IPS DF 6.9 (cell line): ENCODE data around the gene GAL3ST3.
A peak's percentile ranks its signal among the peaks of the same experiment; 100 is the strongest.

ENCODE experiments used
- DNase-seq: peaks from one replicate; pipeline ENCODE4 v3.0.0-alpha.2; 2013; ENCODE audit warnings: low read depth, low spot score
- H3K27ac ChIP-seq: one replicate; pipeline ENCODE4 v1.5.1; 2013; ENCODE audit warnings: low read length, control low read depth
- H3K27me3 ChIP-seq: 2 replicates; pipeline ENCODE4 v1.6.1; 2013; ENCODE audit warnings: mild to moderate bottlenecking, low read length; ENCODE audit not compliant: control insufficient read depth, insufficient read depth
- H3K36me3 ChIP-seq: 2 replicates; pipeline ENCODE4 v1.6.1; 2013; ENCODE audit warnings: low read length; ENCODE audit not compliant: control insufficient read depth, insufficient read depth
- H3K4me1 ChIP-seq: 2 replicates; pipeline ENCODE4 v1.6.1; 2013; ENCODE audit warnings: low read length; ENCODE audit not compliant: control insufficient read depth, insufficient read depth
- H3K4me3 ChIP-seq: 2 replicates; pipeline ENCODE4 v1.5.1; 2013; ENCODE audit warnings: mild to moderate bottlenecking, low read length
- H3K9me3 ChIP-seq: 2 replicates; pipeline ENCODE4 v1.6.1; 2013; ENCODE audit warnings: low read length, inconsistent platforms; ENCODE audit not compliant: control insufficient read depth, insufficient read depth
- WGBS: extraction: QIAGEN DNeasy Blood & Tissue Kit; methylation state at CpG from one replicate; pipeline ENCODE4 v1.1.7; 2013; ENCODE audit warnings: mixed read lengths, missing lambda C conversion rate; ENCODE audit not compliant: insufficient read length, insufficient coverage; 5-methylcytosine and 5-hydroxymethylcytosine counted together

The GAL3ST3 gene

DNA sequence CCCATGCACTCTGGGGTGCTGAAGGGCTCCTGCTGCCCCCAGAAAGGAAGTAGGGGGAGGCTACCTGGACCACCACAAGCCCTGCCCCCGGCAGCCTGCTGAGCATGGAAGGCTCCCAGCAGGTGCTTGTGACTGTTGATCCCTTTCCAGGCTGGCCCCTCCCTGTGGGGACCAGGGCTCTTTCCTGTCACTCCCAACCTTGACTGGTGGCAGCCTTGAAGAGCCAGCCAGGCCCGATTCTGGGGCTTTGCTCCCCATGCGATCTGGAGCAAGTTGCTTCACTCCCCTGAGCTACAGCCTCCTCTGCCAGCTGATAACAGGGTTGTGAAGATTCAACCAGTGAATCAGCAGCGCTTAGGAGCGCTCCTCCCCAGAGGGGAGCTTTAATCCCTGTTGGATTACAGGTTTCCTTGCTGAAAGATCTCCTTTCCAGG, 41.7 kb downstream of the GAL3ST3 start:
- H3K4me3 ChIP-seq: no peak overlapping the region
- peaks cover 6% of the 10 kb centered on the region; the same call in 1 of the 2 replicates for H3K36me3 ChIP-seq
- no peaks in the 10 kb centered on the region for H3K9me3 ChIP-seq
- peaks cover 5% of the 10 kb centered on the region for H3K27me3 ChIP-seq
- H3K27ac ChIP-seq: no peak overlapping the region
- H3K4me1 ChIP-seq: no peaks in the 10 kb centered on the region; the same call in 1 of the 2 replicates
- DNase-seq: no peak
- no CpG with 5 or more reads among the region's 5 CpGs for WGBS

- no peak for DNase-seq
- WGBS: no CpG with 5 or more reads among the region's 4 CpGs
- Histone ChIP-seq H3K27me3 (peaks cover 5% of the 10 kb centered on the region), H3K4me3 (no peak overlapping the region), H3K9me3 (no peaks in the 10 kb centered on the region), H3K36me3 (peaks cover 6% of the 10 kb centered on the region; the same call in 1 of the 2 replicates), H3K4me1 (no peaks in the 10 kb centered on the region; the same call in 1 of the 2 replicates), H3K27ac (no peak overlapping the region)
Observed at GRCh38 chr11:66006891-66007176, 42.1 kb downstream of the GAL3ST3 start.

DNA sequence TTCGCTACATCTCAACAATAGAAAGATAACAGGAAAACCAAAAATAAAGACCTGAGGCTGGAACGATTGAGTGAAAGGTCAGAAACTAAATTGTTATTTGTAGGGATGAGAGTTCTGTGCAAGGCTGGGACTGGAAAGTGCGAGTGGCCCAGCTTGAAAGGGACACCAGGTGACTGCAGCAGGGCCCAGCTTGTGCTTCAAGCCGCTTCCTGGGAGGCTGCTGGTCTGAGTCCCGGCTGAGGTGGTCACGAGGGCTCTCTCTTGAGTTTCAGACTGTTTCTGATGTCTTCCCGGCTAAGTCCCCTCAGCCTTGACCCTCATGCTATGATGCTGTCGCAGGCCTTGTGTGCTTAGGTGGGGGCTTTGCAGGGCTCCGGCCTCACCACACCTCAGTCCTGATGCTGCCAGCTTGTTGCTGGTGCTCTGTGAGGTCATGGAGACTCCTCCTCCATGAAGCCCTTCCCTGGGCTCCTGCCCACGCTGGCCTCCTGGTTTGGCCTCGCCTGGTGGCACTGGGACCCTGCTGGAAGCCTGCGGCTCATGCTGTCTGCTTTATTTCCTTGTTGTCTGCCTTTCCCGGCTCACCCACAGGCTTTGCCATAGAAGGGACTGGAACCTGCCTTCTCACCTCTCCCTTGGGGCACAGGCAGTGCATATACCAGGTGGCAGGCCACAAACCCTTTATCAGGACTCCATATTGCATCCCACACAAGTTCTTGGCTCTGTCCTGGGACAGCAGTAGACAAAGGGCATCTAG, 42.6 kb downstream of the GAL3ST3 start:
- no CpG with 5 or more reads among the region's 13 CpGs for WGBS
- Histone ChIP-seq H3K9me3 (no peaks in the 10 kb centered on the region), H3K27me3 (peaks cover 1% of the 10 kb centered on the region; the same call in 1 of the 2 replicates), H3K4me1 (no peaks in the 10 kb centered on the region), H3K36me3 (peaks cover 6% of the 10 kb centered on the region; the same call in 1 of the 2 replicates), H3K27ac (no peak overlapping the region), H3K4me3 (no peak overlapping the region)
- no peak for DNase-seq

GRCh38 chr11:66004186-66004585, 44.8 kb downstream of the GAL3ST3 start:
- no peaks in the 10 kb centered on the region for H3K4me1 ChIP-seq

DNA sequence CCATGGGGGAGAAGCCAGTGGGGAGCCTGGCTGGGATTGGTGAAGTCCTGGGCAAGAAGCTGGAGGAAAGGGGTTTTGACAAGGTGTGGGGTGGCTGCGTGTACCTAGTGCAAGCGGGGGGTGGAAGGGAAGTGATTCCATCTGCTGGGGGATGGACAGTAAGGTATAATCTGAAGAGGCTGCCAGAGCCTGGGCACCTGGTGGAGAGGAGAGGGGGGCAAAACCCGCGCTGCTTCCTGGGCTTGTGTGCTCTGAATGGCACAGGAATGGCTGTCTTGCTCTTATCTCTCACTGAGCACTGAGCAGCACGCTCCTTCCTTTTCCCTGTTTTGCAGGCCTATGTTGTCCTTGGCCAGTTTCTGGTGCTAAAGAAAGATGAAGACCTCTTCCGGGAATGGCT, 45.7 kb downstream of the GAL3ST3 start:
- no peaks in the 10 kb centered on the region for H3K27me3 ChIP-seq
- no peaks in the 10 kb centered on the region for H3K4me1 ChIP-seq
- WGBS: no CpG with 5 or more reads among the region's 6 CpGs
- H3K27ac ChIP-seq: no peak overlapping the region
- H3K4me3 ChIP-seq: peak overlapping the region; percentile 94; the same call in 1 of the 2 replicates
- H3K9me3 ChIP-seq: no peaks in the 10 kb centered on the region
- peaks cover 20% of the 10 kb centered on the region; the same call in 1 of the 2 replicates for H3K36me3 ChIP-seq
- no peak for DNase-seq

More at GRCh38 chr11:66004186-66004585, 44.8 kb downstream of the GAL3ST3 start:
- H3K9me3 ChIP-seq: no peaks in the 10 kb centered on the region
- H3K36me3 ChIP-seq: peaks cover 14% of the 10 kb centered on the region; the same call in 1 of the 2 replicates
- no peak overlapping the region for H3K27ac ChIP-seq
- H3K4me3 ChIP-seq: no peak overlapping the region
- WGBS: no CpG with 5 or more reads among the region's 4 CpGs
- DNase-seq: no peak
- H3K27me3 ChIP-seq: no peaks in the 10 kb centered on the region

- Histone ChIP-seq H3K27ac (no peak overlapping the region), H3K27me3 (no peaks in the 10 kb centered on the region), H3K4me3 (peak overlapping the region; percentile 94), H3K9me3 (no peaks in the 10 kb centered on the region), H3K4me1 (no peaks in the 10 kb centered on the region), H3K36me3 (peaks cover 24% of the 10 kb centered on the region; the same call in 1 of the 2 replicates)
- no CpG with 5 or more reads among the region's 40 CpGs for WGBS
- DNase-seq: no peak
Observed at GRCh38 chr11:66002648-66003225, 46.2 kb downstream of the GAL3ST3 start.

GRCh38 chr11:66001942-66002647, 46.9 kb downstream of the GAL3ST3 start, which contains the start of the genes BANF1 and EIF1AD:
Gene BANF1 (plus strand): TSS chr11:66002503. CDS start chr11:66003251, 748 bp downstream.
Gene EIF1AD (minus strand): TSS chr11:66002157. CDS start chr11:66000389, 1,768 bp downstream.
- H3K4me1 ChIP-seq: no peaks in the 10 kb centered on the region
- WGBS: no CpG with 5 or more reads among the region's 55 CpGs
- H3K9me3 ChIP-seq: no peaks in the 10 kb centered on the region
- peak within 1 kb of the TSS; percentile 94 for H3K4me3 ChIP-seq
- peak; percentile 93 for DNase-seq
- no peak within 1 kb of the TSS for H3K27ac ChIP-seq
- H3K36me3 ChIP-seq: peaks cover 30% of the 10 kb centered on the region; the same call in 1 of the 2 replicates
- H3K27me3 ChIP-seq: no peaks in the 10 kb centered on the region

DNA sequence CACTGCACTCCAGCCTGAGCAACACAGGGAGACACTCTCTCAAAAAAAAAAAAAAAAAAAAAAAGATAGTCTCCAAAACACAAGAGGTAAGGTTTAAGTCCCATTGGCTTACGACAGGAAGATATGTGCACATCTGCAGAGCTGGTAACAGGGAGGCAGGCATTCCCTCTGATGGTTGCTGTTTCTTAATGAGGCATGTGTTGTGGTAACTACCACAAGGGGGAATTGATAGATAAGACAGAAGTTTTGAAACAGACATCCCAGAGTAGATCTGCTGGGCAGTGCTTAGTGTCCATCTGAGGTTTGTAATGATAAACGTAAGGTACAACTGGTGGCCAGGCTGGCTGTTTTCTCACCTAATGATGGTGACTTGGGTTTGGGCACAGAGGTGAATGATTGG, 51.7 kb downstream of the GAL3ST3 start:
- Histone ChIP-seq H3K36me3 (peaks cover 24% of the 10 kb centered on the region; the same call in 1 of the 2 replicates), H3K9me3 (no peaks in the 10 kb centered on the region), H3K27ac (no peak overlapping the region), H3K4me3 (no peak overlapping the region), H3K4me1 (no peaks in the 10 kb centered on the region), H3K27me3 (no peaks in the 10 kb centered on the region)
- no CpG with 5 or more reads among the region's 2 CpGs for WGBS
- DNase-seq: no peak

DNA sequence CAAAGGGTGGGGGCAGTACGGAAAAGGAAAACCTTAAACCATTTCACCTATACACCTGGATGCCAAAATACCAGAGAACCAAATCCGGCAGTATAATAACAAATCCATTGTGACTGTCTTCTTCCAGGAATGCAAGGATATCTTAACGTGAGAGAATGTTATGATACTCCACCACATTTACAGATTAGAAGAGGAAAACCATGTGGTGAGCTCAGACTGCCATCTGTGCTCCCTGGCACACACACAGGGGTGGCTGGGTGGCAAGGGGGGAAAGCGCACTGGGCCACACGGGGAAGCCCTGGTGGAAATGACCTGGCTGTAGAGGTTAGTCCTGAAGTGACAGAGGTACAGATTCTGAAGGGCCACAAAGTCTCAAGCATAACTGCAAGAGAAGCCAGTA, 56.9 kb downstream of the GAL3ST3 start:
- Histone ChIP-seq H3K9me3 (no peaks in the 10 kb centered on the region), H3K27me3 (no peaks in the 10 kb centered on the region; the same call in 1 of the 2 replicates), H3K27ac (no peak overlapping the region), H3K4me1 (no peaks in the 10 kb centered on the region), H3K4me3 (no peak overlapping the region), H3K36me3 (no peaks in the 10 kb centered on the region)
- WGBS: no CpG with 5 or more reads among the region's 5 CpGs
- DNase-seq: no peak
